ENCODE results near the gene VTI1A. TPM values are rescaled to one million over a fixed set of nuclear protein-coding genes. Genes with fewer than 3 reads are reported as not detected.
A peak's percentile ranks its signal among the peaks of the same experiment; 100 is the strongest.
"Not testable (repeated sequence)": the region's sequence is repeated elsewhere in the genome, so short reads cannot be mapped to it uniquely, and the experiment has no call there.

Gene VTI1A
- total RNA-seq, 1 experiment from 2014 or later = 12.0 TPM

DNA sequence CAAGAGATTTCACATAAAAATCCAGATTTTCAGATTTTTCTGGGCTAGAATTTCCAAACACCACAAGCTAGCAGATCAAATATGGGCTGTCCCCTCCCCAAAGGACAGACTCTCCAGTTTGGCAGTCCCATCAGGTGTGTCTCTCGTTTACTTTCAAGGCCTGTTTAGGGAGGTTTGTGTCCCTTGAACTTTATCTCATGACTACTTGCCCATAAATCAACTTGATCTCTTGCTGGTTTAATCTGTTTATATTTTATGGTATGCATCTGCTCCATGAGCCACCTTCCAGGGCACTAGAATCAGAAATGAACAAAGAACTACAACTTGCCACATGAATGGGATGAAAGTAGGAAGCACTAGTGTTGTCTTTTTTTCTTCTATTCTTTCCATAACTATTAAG is 5.5 kb upstream of the VTI1A start:
- Histone ChIP-seq H3K27me3 (no peaks in the 10 kb centered on the region), H3K9me3 (no peaks in the 10 kb centered on the region), H3K4me3 (no peak overlapping the region), H3K36me3 (peaks cover 59% of the 10 kb centered on the region)
- DNase-seq = no peak

DNA sequence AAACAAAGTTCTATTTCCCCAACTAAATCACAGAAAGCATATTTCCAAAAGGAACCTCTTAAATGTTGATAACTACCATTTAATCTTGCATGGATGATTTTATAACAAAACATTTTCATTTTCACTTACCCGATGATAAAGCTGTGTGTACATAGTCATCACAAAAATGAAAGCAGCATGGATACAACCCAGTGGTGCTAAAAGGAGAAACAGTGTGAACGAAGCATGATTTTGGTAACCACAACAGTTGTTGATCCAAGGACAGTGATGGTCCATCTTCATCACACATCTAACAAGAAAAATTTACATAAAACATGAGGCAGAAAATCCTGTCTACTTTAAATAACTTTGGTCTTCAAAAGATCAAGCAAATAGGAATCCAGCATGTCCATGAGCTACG is 5.0 kb upstream of the VTI1A start:
- no peaks in the 10 kb centered on the region for H3K27me3 ChIP-seq
- no peak for DNase-seq
- H3K9me3 ChIP-seq = no peaks in the 10 kb centered on the region
- H3K36me3 ChIP-seq = peaks cover 59% of the 10 kb centered on the region
- no peak overlapping the region for H3K4me3 ChIP-seq

DNA sequence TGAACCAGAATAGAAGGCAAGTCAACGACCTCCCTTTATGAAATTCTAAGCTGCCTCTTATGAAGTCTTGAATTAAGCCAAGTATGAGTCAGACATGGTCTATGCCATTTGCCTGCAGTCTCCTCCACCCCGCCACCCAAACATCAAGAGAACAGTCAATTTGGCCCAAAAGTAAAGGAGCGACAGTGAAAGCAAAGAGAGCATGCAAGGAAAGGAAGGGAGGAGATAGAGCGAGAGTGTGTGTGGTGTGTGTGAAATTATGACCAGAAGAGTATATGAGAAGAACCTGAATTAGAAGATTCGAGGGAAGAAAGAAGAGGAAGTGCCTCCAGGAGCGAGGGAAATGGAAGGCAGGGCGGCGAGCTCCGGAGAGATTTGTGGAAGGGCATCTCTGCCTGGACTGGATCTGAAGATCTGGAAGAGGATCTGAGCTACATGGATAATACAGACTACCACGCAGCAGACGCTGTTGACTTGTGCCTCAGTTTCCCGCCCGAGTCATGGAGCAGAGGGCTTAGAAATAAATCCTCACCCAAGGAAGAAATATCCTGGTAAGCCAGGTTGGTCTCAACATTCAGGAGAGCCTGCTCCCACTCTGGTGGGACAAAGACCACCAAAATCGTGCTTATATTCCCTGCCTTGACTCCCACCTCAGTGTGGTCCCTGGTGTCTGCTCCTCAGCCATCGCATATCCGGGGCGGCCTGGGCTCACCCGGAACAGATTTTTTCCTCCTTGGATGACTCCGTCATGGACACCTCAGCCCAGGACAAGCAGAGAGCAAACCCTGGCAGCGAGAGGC is 760 bp upstream of the VTI1A start:
- H3K4me3 ChIP-seq = peak overlapping the region; percentile 93
- H3K36me3 ChIP-seq = peaks cover 44% of the 10 kb centered on the region
- peak; percentile 2 for DNase-seq
- no peaks in the 10 kb centered on the region for H3K9me3 ChIP-seq
- H3K27me3 ChIP-seq = no peaks in the 10 kb centered on the region

DNA sequence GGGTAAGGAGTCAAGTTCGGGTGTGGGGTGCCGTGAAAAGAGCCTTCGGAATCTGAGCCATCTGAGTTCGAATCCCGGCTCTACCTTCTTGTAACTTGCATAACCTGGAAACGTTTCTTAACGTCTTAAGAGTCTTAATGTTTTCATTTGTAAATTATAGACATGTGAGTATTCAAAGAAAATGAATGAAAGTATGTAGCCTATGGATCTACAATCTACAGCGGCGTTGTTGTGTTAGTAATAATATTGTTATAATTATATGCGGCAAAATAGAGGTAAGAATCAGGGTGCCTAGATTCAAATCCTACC is 559 bp downstream of the VTI1A start:
- Histone ChIP-seq H3K27me3 (no peaks in the 10 kb centered on the region), H3K36me3 (peaks cover 37% of the 10 kb centered on the region), H3K9me3 (no peaks in the 10 kb centered on the region), H3K4me3 (peak overlapping the region; percentile 93)
- DNase-seq = no peak

DNA sequence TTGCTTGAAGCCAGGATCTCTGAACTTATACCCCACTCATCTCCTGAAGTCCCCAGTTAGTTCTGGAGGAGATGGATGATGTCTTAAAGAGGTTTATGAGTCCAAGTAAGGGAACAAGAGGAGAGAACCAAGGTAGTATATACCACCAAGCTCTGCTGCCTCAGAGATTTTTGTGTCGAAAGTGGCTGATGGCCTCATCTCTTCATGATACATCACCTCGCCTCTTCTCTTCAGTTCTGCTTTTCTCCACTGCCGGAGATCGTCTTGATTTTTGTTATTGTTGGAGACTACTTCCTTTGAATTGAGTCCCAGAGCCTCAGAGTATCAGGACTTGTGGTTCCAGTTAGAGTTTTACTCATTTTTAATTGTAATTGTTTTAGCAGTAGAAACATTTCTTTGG is 1.9 kb downstream of the VTI1A start:
- H3K27me3 ChIP-seq = no peaks in the 10 kb centered on the region
- no peak for DNase-seq
- peaks cover 27% of the 10 kb centered on the region for H3K36me3 ChIP-seq

DNA sequence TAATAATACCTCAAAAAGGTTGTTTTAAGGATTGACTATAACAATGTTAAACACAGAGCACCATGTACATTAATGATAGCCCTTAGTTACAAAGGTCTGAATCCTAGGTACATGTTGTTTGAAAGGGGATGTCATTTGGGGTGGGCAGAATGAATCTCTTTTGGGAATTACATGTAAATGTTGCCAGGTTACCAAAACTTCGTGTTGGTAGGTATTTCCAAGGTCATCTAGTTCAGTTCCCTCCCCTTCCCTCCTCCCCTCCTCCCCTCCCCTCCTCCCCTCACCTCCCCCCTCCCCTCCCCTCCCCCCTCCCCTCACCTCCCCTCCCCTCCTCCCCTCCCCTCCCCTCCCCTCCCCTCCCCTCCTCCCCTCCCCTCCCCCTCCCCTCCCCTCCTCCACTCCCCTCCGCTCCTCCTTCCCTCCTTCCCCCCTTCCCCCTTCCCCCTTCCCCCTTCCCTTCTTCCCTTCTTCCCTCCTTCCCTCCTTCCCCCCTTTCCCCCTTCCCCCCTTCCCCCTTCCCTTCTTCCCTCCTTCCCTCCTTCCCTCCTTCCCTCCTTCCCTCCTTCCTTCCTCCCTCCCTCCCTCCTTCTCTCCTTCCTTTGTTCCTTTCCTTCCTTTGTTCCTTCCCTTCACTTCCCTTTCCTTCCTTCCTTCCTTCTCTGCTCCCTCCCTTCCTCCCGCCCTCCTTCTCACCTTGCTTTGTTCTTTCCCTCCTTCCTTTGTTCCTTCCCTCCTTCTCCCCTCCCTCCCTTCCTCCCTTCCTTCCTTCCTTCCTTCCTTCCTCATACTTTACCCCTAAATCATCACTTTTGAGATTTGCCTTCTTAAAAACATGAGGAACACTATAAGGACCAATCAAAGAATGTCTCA is 8.1 kb downstream of the VTI1A start:
- H3K27me3 ChIP-seq = no peaks in the 10 kb centered on the region
- H3K9me3 ChIP-seq = no peaks in the 10 kb centered on the region; the same call in 1 of the 2 replicates
- H3K4me3 ChIP-seq = no peak overlapping the region
- DNase-seq = no peak
- H3K36me3 ChIP-seq = peaks cover 3% of the 10 kb centered on the region; the same call in 1 of the 2 replicates

More for the DNA sequence above, 1.9 kb downstream of the VTI1A start:
- Histone ChIP-seq H3K4me3 (no peak overlapping the region), H3K9me3 (no peaks in the 10 kb centered on the region; the same call in 1 of the 2 replicates)

DNA sequence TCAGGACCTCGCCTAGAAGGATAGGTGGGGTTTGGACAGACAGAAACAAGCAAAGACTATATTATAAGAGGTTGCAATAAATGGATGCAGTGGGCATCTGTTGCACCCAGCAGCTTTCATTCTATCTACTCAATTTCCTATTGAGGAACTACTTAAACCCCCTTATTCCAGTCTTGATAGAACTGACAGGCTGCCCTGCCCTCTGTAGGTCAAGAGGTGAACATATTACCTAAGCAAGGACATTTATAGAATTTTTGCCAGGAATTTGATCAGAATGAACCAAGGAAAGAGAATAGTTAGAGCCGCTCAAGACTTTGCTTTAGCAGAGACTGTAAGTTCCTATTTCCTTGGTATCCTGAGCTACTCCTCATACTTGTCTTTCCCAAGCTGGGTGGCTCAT is 9.5 kb downstream of the VTI1A start:
- Histone ChIP-seq H3K4me3 (no peak overlapping the region), H3K27me3 (no peaks in the 10 kb centered on the region), H3K36me3 (peaks cover 4% of the 10 kb centered on the region), H3K9me3 (no peaks in the 10 kb centered on the region; the same call in 1 of the 2 replicates)
- no peak for DNase-seq

DNA sequence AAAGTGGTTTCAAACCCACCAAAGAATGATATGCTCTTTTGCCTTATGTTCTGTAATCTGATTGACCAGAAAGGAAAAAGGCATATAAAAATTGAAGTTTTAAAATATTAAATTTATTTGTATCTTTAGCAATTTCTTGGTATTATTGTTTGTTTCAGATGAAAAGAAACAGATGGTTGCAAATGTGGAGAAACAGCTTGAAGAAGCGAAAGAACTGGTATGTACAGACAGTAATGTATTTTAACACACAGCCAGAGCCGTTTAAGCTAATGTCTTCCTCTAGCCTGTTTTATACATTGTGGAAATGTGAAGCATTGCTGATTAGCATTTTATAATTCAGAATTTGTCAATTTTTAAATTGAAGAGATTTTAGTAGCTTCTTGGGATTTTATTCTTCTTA is 13.4 kb downstream of the VTI1A start:
- Histone ChIP-seq H3K36me3 (peaks cover 12% of the 10 kb centered on the region), H3K9me3 (no peaks in the 10 kb centered on the region), H3K4me3 (no peak overlapping the region), H3K27me3 (no peaks in the 10 kb centered on the region)
- no peak for DNase-seq

DNA sequence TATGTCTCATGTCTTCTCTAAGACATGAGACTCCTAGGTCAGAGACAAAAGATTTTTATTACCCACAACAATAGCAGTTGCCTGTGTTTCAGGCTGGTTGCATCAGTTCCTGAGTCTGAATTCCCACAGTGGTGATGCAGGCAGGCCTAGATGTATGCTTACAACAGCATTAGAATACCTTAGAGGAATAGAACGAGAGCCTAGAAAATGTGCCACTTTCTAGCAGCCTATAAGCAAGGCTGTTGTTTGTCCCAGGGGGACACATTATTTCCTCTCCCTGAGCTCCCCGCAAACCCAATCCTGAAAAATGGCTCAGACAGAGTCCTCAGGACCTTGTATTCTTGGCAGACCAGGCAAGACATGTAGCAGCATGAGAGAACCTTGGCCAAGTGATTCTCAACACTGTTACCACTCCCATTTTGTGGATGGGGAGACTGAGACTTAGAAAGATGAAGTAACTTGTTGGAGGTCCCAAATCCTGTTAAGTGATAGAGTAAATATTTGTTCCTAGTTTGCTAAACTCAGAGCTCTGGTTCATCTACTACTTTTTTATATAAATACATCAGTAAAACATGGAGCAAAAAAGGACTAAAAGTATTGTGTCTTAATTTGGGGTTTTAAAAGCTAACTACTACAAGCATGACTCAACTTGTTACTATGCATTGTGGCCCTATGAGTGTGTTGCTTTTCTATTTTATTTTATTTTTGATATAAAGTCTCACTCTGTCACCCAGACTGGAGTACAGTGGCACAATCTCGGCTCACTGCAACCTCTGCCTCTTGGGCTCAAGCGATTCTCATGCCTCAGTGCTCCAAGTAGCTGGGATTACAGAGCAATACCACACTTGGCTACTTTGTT is 14.2 kb downstream of the VTI1A start:
- DNase-seq = peak; percentile 5
- no peaks in the 10 kb centered on the region for H3K9me3 ChIP-seq
- no peak overlapping the region for H3K4me3 ChIP-seq
- no peaks in the 10 kb centered on the region for H3K27me3 ChIP-seq
- peaks cover 14% of the 10 kb centered on the region for H3K36me3 ChIP-seq

DNA sequence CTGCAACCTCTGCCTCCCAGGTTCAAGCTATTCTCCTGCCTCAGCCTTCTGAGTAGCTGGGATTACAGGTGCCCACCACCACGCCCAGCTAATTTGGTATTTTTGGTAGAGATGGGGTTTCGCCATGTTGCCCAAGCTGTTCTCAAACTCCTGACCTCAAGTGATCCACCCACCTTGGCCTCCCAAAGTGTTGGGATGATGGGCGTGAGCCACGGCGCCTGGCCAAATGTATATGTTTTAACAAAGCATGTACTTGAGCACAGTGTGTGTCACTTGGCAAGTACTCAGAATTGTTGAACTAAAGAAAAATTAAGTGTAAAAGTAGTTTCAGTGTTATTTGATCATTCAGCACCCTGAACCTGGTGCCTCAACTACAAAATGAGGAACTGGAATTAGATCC is 17.1 kb downstream of the VTI1A start:
- not testable (repeated sequence) for H3K9me3 ChIP-seq, DNase-seq, H3K27me3 ChIP-seq, H3K4me3 ChIP-seq
- H3K36me3 ChIP-seq = peaks cover 17% of the 10 kb centered on the region

DNA sequence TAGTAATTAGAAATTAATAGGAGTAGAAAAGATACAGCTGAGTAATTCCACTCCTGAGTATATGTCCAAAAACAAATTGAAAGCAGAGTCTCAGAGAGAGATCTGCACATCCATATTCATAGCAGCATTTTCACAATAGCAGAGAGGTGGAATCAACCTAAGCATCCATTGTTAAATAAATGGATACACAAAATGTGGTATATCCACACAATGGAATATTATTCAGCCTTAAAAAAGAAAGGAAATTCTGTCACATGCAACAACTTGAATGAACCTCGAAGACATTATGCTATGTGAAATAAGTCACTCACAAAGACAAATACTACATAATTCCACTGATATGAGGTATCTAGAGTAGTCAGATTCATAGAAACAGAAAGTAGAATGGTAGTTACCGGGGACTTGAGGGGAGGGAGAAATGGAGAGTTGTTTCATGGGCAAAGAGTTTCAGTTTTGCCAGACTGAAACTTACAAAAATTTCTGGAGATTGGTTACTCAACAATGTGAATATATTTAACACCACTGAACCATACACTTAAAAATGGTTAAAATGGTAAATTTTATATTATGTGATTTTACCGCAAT is 18.4 kb downstream of the VTI1A start:
- Histone ChIP-seq H3K9me3 (no peaks in the 10 kb centered on the region), H3K27me3 (no peaks in the 10 kb centered on the region), H3K4me3 (no peak overlapping the region), H3K36me3 (peaks cover 17% of the 10 kb centered on the region)
- no peak for DNase-seq

DNA sequence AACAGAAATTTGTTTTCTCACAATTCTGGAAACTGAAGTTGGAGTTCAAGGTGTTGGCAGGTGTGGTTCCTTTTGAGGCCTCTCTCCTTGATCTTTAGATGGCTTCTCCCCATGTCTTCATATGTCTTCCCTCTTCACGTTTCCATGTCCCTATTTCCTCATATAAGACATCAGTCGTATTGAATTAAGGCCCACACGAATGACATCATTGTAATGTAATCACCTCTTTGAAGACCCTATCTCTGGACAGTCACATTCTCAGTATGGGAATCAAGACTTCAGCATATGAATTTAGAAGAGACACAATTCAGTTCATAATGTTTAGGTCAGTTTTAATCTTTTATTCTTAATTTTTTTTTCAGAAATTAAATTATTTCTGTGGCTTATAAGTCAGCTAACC is 19.8 kb downstream of the VTI1A start:
- no peaks in the 10 kb centered on the region for H3K9me3 ChIP-seq
- peaks cover 15% of the 10 kb centered on the region for H3K36me3 ChIP-seq
- no peaks in the 10 kb centered on the region for H3K27me3 ChIP-seq
- H3K4me3 ChIP-seq = no peak overlapping the region
- no peak for DNase-seq

DNA sequence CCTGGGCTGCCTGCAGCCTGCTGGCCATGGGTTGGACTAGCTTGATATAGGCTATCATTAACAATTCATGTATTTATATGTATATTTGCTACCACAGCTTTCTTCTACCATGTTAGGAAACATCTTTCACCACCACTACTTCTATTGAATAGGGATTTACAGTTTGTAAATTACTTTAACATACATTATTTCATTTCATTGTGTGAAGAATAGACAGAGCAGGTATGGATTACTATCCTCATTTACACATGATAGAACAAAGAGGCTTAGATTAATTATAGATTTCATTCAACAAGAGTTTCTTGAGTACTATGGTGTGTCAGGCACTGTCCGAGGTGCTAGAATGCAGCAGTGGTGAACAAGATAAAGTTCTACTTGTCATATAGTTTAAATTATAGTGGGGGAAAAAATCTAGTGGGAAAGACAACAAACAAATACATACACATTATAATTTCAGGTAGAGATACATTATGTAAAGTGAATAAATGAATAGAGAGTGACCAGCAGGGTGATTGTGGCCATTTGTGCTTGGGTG is 20.6 kb downstream of the VTI1A start:
- Histone ChIP-seq H3K27me3 (no peaks in the 10 kb centered on the region), H3K4me3 (no peak overlapping the region), H3K9me3 (no peaks in the 10 kb centered on the region), H3K36me3 (peaks cover 15% of the 10 kb centered on the region)
- DNase-seq = no peak

DNA sequence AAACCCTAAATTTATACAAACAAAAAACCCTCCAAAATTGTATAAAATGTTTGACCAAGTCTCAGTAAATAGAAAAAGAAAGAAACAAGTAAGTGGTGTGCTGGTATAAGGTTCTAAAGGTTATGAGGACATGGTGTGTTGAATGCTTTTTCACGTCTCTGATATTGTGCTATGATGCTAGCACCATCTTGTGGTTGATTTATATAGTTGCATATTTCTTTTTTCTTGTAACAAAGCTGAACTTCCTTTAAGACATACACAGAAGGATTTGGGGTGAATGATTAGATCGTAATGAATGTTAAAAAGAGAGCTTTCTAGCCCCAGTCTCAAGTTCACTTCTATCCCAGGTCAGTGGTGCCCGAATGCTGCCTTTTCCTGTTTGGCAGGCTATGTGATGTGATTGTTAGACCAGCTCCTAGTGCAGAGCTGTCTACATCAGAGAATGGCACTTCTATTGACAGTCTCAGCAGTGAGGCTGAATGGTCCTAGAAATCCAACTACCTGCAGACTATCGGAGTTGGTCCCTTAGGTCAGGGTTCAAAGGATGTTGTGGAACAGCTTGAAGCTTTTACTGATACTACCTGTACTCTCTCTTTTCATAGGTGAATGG is 25.0 kb downstream of the VTI1A start:
- no peak for DNase-seq
- no peaks in the 10 kb centered on the region for H3K9me3 ChIP-seq
- H3K27me3 ChIP-seq = no peaks in the 10 kb centered on the region
- H3K4me3 ChIP-seq = no peak overlapping the region
- no peaks in the 10 kb centered on the region; the same call in 1 of the 2 replicates for H3K36me3 ChIP-seq

DNA sequence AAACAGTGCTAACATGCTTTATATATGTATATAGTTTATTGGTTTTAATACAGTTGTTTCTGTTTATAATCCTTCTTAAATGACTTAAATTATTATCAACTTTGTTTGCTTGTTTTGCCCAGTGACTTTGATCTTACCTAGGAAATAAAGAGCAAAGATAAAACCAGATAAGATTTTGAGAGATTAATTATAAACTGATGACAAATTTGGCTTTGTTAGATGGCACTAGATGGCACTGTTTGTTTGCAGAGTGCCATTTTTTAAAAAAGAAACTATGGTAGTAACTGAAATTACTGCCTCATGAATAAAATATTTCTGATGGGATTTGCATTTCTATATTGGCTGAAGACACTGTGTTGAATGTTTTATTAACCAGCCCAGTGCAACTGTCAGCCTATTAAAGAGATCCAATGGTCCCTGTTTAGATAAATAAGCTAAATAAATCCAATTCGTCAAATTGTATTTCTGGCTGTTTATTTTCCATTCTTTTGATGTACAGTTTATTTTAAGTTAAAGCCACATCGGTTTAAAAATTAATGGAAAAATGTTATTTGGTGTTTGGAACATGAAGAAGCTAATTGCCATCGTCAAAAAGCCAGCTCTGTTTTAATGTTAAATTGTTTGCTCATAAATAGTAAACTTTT is 28.7 kb downstream of the VTI1A start:
- no peak for DNase-seq
- Histone ChIP-seq H3K9me3 (no peaks in the 10 kb centered on the region), H3K36me3 (no peaks in the 10 kb centered on the region), H3K27me3 (no peaks in the 10 kb centered on the region), H3K4me3 (no peak overlapping the region)

DNA sequence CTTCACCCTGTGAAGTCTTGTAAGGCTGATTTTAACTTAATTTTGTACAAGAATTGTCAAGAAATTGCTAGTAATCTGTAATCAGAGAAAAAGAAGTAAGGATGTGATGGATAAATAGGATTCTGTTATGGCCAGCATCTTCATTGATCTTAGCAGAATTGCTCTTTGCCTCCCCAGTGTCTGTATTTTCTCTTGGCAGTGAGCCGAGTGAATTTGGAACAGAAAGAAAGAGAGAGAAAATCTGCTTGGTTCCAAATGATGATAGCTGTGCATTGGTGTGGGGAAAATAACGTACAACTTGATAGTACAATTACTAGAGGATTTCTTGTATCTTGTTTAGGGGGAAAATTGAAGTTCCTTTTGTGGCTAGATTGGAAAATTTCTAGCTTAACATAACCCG is 34.6 kb downstream of the VTI1A start:
- Histone ChIP-seq H3K27me3 (no peaks in the 10 kb centered on the region), H3K36me3 (no peaks in the 10 kb centered on the region), H3K9me3 (no peaks in the 10 kb centered on the region), H3K4me3 (no peak overlapping the region)
- DNase-seq = no peak

All from MG63 (cell line).